ENCODE measurements around the gene RASA4B. TPM values are rescaled to one million over a fixed set of nuclear protein-coding genes. Genes with fewer than 3 reads are reported as not detected.
A peak's percentile ranks its signal among the peaks of the same experiment; 100 is the strongest.

RASA4B gene
- total and polyA plus RNA-seq, 9 of the 15 experiments (the other 6 are each of a cell fraction or from before 2014, with no cell fraction given), result 0.01 to 2.9 (median 1.5) TPM; not detected in 1

- in situ Hi-C loops (cut with MboI), result loop anchor here (25.0 kb wide), 2 partner anchors 111 to 211 kb away; partner anchors contain the start of genes POLR2J2, POLR2J3, SPDYE2 and SPDYE2B
- ATAC-seq (peak; percentile 95), DNase-seq (ENCODE audit: extremely low read depth in 1 of 4, low spot score in 3 of 4) (peak; percentile 83 to 86 (median 86)), FAIRE-seq (peak; percentile 49)
- Histone ChIP-seq H3K27me3 (ENCODE audit: control insufficient read depth in 2 of 2, insufficient read depth in 2 of 2, low read length in 2 of 2) (no peaks in the 10 kb centered on the region), H3K27ac (ENCODE audit: extremely low read depth, low read depth, low read length) (peak overlapping the region; percentile 37; the same call in 1 of the 3 replicates), H3K4me3 (no peak overlapping the region), H3K4me1 (replicated peaks in 1 of 2; ENCODE audit: control insufficient read depth in 2 of 2, insufficient read depth in 2 of 2, low read length in 2 of 2) (peaks cover 7 to 43% of the 10 kb centered on the region in 2 experiments; a peak in 3 of 5 replicates), H3K9me1 (ENCODE audit: control insufficient read depth, insufficient read depth, low read length) (no peaks in the 10 kb centered on the region), H2AFZ (ENCODE audit: low read depth, low read length) (peak overlapping the region; percentile 88), H3K9me3 (replicated peaks; ENCODE audit: control insufficient read depth, insufficient read depth, low read depth, low read length) (no peaks in the 10 kb centered on the region), H3K4me2 (ENCODE audit: insufficient read depth, low read length) (peak overlapping the region; percentile 61), H3K79me2 (ENCODE audit: control insufficient read depth, insufficient read depth, low read length) (no peaks in the 10 kb centered on the region), H4K20me1 (replicated peaks; ENCODE audit: control insufficient read depth, insufficient read depth, low read length) (no peaks in the 10 kb centered on the region), H3K36me3 (ENCODE audit: control insufficient read depth, insufficient read depth, low read length) (peaks cover 16% of the 10 kb centered on the region; the same call in 1 of the 3 replicates), H3K9ac (ENCODE audit: insufficient read depth in 1 of 2, low read depth in 2 of 2, low read length in 2 of 2) (peak overlapping the region; percentile 16 to 80; a peak in 3 of 4 replicates)
- WGBS (ENCODE audit: insufficient coverage, low coverage, missing lambda C conversion rate), result 30% methylated on average over 23 of the region's 23 CpGs
- no TSS peak for BruUV-seq (replicated peaks)
- POLR2A ChIA-PET, result interaction anchor here (0.5 to 2.7 kb wide), 5 partner anchors 9 to 144 kb away, joined by 3 to 7 read pairs (median 4); no protein-coding TSS in a partner anchor
- intact Hi-C loops (cut with micrococcal nuclease), result loop anchor here (1.0 to 2.0 kb wide), 2 partner anchors 39 to 49 kb away; no protein-coding TSS in a partner anchor
- CTCF ChIA-PET (ENCODE audit: low intra/inter-chr PET ratio), result interaction anchor here (0.6 to 1.3 kb wide), 4 partner anchors 8 to 47 kb away, joined by 3 to 6 read pairs (median 4); no protein-coding TSS in a partner anchor
- TF ChIP-seq, protein P1, sequence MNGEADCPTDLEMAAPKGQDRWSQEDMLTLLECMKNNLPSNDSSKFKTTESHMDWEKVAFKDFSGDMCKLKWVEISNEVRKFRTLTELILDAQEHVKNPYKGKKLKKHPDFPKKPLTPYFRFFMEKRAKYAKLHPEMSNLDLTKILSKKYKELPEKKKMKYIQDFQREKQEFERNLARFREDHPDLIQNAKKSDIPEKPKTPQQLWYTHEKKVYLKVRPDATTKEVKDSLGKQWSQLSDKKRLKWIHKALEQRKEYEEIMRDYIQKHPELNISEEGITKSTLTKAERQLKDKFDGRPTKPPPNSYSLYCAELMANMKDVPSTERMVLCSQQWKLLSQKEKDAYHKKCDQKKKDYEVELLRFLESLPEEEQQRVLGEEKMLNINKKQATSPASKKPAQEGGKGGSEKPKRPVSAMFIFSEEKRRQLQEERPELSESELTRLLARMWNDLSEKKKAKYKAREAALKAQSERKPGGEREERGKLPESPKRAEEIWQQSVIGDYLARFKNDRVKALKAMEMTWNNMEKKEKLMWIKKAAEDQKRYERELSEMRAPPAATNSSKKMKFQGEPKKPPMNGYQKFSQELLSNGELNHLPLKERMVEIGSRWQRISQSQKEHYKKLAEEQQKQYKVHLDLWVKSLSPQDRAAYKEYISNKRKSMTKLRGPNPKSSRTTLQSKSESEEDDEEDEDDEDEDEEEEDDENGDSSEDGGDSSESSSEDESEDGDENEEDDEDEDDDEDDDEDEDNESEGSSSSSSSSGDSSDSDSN (IDR thresholded peaks at IDR 0.05; ENCODE audit: borderline replicate concordance in 1 of 2, low read depth in 2 of 2, low read length in 2 of 2), result 0 out of 4 replicates have a peak, but pooled peaks of 1 of the 2 experiments have one; percentile 32
- TF ChIP-seq SRF (CRISPR knock-in tag; IDR thresholded peaks at IDR 0.05) (no peak), RBFOX2 (IDR thresholded peaks at IDR 0.05; ENCODE audit: low read depth, low read length) (peak; percentile 54), MBD2 (IDR thresholded peaks at IDR 0.05; ENCODE audit: borderline replicate concordance, low read depth) (no peak), ATF7 (IDR thresholded peaks at IDR 0.05) (no peak), EP400 (IDR thresholded peaks at IDR 0.05) (peak; percentile 45; the same call in 1 of the 2 replicates), NFE2L1 (tag; IDR thresholded peaks at IDR 0.05; ENCODE audit: borderline replicate concordance, low read depth) (no peak), ZNF124 (CRISPR knock-in tag; IDR thresholded peaks at IDR 0.05) (no peak), ILF3 (IDR thresholded peaks at IDR 0.05; ENCODE audit: borderline replicate concordance) (no peak), JUNB (CRISPR knock-in tag; conservative IDR thresholded peaks at IDR 0.05) (no peak), CXXC5 (CRISPR knock-in tag; IDR thresholded peaks at IDR 0.05) (peak; percentile 26), RAD21 (CRISPR knock-in tag; conservative IDR thresholded peaks at IDR 0.05 in 1 of 2, IDR thresholded peaks at IDR 0.05 in 1 of 2) (peak; percentile 60 to 80), ZNF436 (CRISPR knock-in tag; IDR thresholded peaks at IDR 0.05) (no peak), ZFX (CRISPR knock-in tag; IDR thresholded peaks at IDR 0.05) (peak; percentile 42), RBM15 (IDR thresholded peaks at IDR 0.05; ENCODE audit: insufficient read depth, low read length) (no peak), MYC (IDR thresholded peaks at IDR 0.05; ENCODE audit: low read depth, low read length) (peak; percentile 53; the same call in 1 of the 2 replicates), MYC (CRISPR knock-in tag; IDR thresholded peaks at IDR 0.05; ENCODE audit: borderline replicate concordance, low read depth) (no peak), SP1 (CRISPR knock-in tag; IDR thresholded peaks at IDR 0.05) (peak; percentile 54), ZNF766 (CRISPR knock-in tag; conservative IDR thresholded peaks at IDR 0.05) (no peak)
Observed at GRCh38 chr7:102451371-102452054, 66.1 kb downstream of the RASA4B start.
